Fibroblast of pulmonary artery (primary cell): Measurements from ENCODE around the gene FAM200A.
"Not testable (repeated sequence)": the region's sequence is repeated elsewhere in the genome, so short reads cannot be mapped to it uniquely, and the experiment has no call there.

Experiments
- DNase-seq: peaks from one replicate; pipeline ENCODE4 v3.0.0-alpha.2; 2010; ENCODE audit warnings: low read depth
- H3K4me3 ChIP-seq: replicated peaks from 2 replicates; pipeline ENCODE4 v1.5.1; 2011; ENCODE audit warnings: low read depth, mild to moderate bottlenecking, control low read depth, low read length, moderate library complexity
- CTCF ChIP-seq: IDR thresholded peaks from 2 replicates; pipeline ENCODE4 v1.5.1; 2011; ENCODE audit warnings: mild to moderate bottlenecking, control low read depth, low read length, inconsistent platforms; ENCODE audit errors: missing control alignments

The FAM200A gene

DNA sequence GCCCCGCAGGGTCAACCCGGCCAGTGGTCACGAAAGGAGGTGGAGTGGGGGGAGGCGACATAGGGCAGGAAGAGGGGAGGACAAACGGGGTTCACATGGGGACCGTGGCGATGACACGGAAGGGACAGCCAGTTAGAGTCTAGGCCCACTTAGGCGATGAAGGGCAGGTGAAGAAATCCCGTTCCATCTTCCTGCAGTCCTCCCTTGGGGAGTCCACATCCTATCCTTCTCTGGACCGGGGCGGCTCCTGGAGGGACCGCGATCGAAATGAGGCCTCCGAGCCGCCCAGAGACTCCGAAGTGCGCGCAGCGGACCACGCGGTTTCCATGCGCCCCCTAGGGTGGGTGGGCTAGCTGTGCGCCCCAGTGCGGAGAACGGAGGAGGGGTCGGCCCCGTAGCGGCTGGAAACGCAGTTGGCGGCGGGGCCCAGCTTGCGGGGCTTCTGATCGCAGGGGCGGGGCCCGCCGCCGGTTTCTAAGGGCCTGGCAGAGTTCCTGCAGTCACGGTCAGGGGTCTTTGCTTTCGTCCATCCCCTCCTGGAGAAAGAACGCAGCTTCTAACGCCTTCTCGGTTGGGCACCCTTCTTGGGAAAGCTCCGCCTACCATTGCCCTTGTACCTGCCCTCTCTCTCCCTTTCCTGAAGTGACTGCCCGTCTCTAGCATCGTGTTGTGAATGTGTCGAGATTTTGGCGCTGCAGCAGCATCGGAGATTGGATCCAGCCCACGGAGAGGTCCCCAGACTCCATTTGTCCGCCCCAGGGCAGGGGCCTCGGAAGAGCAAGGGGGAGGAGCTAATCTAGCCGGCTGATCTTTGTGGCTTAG is 28.3 kb upstream of the FAM200A start:
- peak overlapping the region; percentile 60 for H3K4me3 ChIP-seq
- TF ChIP-seq CTCF, result peak; percentile 27
- peak; percentile 31 for DNase-seq

GRCh38 chr7:99579281-99579955 is 27.5 kb upstream of the FAM200A start:
- H3K4me3 ChIP-seq, result peak overlapping the region; percentile 60
- TF ChIP-seq CTCF, result no peak
- no peak for DNase-seq

DNA sequence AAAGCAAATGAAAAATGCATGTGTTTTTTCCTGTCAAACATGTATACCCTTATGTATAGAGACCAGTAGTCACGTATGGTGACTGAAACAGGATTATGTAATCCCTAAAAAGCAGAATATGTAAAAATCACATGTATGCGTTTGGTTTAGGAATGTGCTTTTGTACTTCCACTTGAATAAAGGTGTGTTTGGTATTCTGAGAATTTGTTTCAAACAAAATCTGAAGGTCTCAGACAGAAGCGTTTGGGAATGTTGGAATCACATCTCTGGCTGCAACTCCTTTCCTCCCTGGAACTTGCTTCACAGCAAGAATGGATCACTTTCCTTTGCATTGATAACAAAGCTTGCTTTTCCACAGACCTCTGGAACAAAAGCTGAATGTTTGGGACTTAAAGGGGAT is 24.3 kb upstream of the FAM200A start:
- no peak for TF ChIP-seq CTCF
- DNase-seq, result no peak
- no peak overlapping the region for H3K4me3 ChIP-seq

GRCh38 chr7:99573257-99573656 is 21.3 kb upstream of the FAM200A start:
- no peak for DNase-seq
- no peak for TF ChIP-seq CTCF
- no peak overlapping the region for H3K4me3 ChIP-seq

- H3K4me3 ChIP-seq, result no peak overlapping the region
- no peak for TF ChIP-seq CTCF
- no peak for DNase-seq
Measured at GRCh38 chr7:99571768-99572167, 19.9 kb upstream of the FAM200A start.

DNA sequence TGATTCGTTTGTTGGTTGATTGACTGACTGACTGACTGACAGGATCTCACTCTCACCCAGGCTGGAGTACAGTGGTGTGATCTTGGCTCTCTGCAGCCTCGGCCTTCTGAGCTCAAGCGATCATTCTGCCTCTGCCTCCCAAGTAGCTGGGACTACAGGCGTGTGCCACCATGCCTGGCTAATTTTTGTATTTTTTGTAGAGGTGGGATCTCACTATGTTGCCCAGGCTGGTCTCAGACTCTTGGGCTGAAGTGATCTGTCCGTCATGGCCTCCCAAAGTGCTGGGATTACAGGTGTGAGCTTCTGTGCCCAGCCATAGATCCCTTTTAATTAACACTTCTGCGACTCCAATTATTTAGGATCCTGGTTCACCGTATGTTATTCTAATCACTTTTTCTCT is 16.9 kb upstream of the FAM200A start:
- not testable (repeated sequence) for DNase-seq, H3K4me3 ChIP-seq

- no peak for TF ChIP-seq CTCF
- DNase-seq, result peak; percentile 44
- H3K4me3 ChIP-seq, result no peak overlapping the region
Measured at GRCh38 chr7:99563650-99564049, 11.7 kb upstream of the FAM200A start.
